ENCODE results near the gene ETFA.

Gene ETFA

GRCh38 chr15:76203346-76204108, 107.7 kb downstream of the ETFA start:
- TF ChIP-seq MYC (IDR thresholded peaks at IDR 0.05; ENCODE audit: low read depth, low read length) (no peak), POLR2A (IDR thresholded peaks at IDR 0.05; ENCODE audit: extremely low read depth, insufficient read length) (no peak)
- TF ChIP-seq, protein P1, sequence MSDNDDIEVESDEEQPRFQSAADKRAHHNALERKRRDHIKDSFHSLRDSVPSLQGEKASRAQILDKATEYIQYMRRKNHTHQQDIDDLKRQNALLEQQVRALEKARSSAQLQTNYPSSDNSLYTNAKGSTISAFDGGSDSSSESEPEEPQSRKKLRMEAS (IDR thresholded peaks at IDR 0.05; ENCODE audit: low read depth, low read length): no peak
- TF ChIP-seq, protein P2, sequence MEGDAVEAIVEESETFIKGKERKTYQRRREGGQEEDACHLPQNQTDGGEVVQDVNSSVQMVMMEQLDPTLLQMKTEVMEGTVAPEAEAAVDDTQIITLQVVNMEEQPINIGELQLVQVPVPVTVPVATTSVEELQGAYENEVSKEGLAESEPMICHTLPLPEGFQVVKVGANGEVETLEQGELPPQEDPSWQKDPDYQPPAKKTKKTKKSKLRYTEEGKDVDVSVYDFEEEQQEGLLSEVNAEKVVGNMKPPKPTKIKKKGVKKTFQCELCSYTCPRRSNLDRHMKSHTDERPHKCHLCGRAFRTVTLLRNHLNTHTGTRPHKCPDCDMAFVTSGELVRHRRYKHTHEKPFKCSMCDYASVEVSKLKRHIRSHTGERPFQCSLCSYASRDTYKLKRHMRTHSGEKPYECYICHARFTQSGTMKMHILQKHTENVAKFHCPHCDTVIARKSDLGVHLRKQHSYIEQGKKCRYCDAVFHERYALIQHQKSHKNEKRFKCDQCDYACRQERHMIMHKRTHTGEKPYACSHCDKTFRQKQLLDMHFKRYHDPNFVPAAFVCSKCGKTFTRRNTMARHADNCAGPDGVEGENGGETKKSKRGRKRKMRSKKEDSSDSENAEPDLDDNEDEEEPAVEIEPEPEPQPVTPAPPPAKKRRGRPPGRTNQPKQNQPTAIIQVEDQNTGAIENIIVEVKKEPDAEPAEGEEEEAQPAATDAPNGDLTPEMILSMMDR (IDR thresholded peaks at IDR 0.05; ENCODE audit: low read depth, low read length): no peak
- no peak for DNase-seq (ENCODE audit: low read depth)
- no peak overlapping the region for H3K4me3 ChIP-seq (ENCODE audit: low read depth, low read length)

- no peak overlapping the region for H3K4me3 ChIP-seq (ENCODE audit: low read depth, low read length)
- no peak for TF ChIP-seq MYC (IDR thresholded peaks at IDR 0.05; ENCODE audit: low read depth, low read length)
- TF ChIP-seq POLR2A (IDR thresholded peaks at IDR 0.05; ENCODE audit: extremely low read depth, insufficient read length): no peak
- TF ChIP-seq, protein P1 (IDR thresholded peaks at IDR 0.05; ENCODE audit: low read depth, low read length): no peak
- TF ChIP-seq, protein P2 (IDR thresholded peaks at IDR 0.05; ENCODE audit: low read depth, low read length): no peak
- DNase-seq (ENCODE audit: low read depth): no peak
These were observed 109.6 kb downstream of the ETFA start for GRCh38 chr15:76201536-76202255.

DNA sequence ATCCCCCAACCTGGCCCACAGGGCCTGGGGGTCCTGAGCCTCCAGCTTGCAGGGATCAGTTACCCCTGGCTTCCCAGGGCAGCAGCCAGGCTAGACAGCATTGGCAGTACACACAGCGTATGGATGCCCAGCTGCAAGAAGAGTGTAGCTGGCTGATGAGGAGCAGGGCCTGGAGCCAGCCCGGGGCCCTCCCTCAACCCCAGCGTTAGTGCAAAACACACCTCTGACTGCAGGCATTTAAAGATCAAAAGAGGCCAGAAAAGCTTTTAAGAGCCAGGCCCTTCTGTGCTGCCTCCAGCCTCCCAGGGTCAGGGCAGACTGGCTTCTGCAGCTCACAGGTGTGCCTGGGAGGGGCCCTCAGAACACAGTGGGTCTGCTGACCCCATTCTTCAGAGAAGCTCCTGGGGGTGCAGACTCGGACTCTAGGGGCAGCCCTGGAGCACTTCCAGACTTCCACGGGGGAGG, 110.6 kb downstream of the ETFA start:
- no peak for DNase-seq (ENCODE audit: low read depth)
- no peak for TF ChIP-seq MYC (IDR thresholded peaks at IDR 0.05; ENCODE audit: low read depth, low read length)
- TF ChIP-seq, protein P1 (IDR thresholded peaks at IDR 0.05; ENCODE audit: low read depth, low read length): no peak
- TF ChIP-seq, protein P2 (IDR thresholded peaks at IDR 0.05; ENCODE audit: low read depth, low read length): no peak
- no peak for TF ChIP-seq POLR2A (IDR thresholded peaks at IDR 0.05; ENCODE audit: extremely low read depth, insufficient read length)
- no peak overlapping the region for H3K4me3 ChIP-seq (ENCODE audit: low read depth, low read length)

DNA sequence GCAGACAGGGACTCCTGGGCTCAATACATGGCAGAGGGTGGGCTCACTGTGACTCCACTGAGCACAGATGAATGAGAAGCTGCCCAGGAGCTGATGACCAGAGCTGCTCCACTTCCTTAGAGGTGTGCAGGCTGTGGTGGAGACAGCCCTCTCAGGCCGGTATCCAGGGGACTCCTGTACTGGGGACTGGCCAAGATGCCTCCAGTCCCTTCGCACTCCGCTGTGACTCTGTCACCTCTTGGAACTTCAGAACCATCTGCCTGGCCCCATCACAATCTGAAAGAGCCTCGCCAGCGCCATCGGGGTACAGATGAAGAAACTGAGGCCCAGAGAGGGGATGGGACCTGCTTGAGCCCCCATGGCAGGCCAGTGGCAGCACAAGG, 111.2 kb downstream of the ETFA start:
- no peak for DNase-seq (ENCODE audit: low read depth)
- H3K4me3 ChIP-seq (ENCODE audit: low read depth, low read length): no peak overlapping the region
- no peak for TF ChIP-seq POLR2A (IDR thresholded peaks at IDR 0.05; ENCODE audit: extremely low read depth, insufficient read length)
- TF ChIP-seq, protein P2 (IDR thresholded peaks at IDR 0.05; ENCODE audit: low read depth, low read length): no peak
- TF ChIP-seq, protein P1 (IDR thresholded peaks at IDR 0.05; ENCODE audit: low read depth, low read length): no peak
- TF ChIP-seq MYC (IDR thresholded peaks at IDR 0.05; ENCODE audit: low read depth, low read length): no peak

- no peak overlapping the region for H3K4me3 ChIP-seq (ENCODE audit: low read depth, low read length)
- no peak for DNase-seq (ENCODE audit: low read depth)
- TF ChIP-seq, protein P1 (IDR thresholded peaks at IDR 0.05; ENCODE audit: low read depth, low read length): no peak
- TF ChIP-seq MYC (IDR thresholded peaks at IDR 0.05; ENCODE audit: low read depth, low read length): no peak
- TF ChIP-seq, protein P2 (IDR thresholded peaks at IDR 0.05; ENCODE audit: low read depth, low read length): no peak
- no peak for TF ChIP-seq POLR2A (IDR thresholded peaks at IDR 0.05; ENCODE audit: extremely low read depth, insufficient read length)
These were observed 111.9 kb downstream of the ETFA start for GRCh38 chr15:76199106-76200082.
